Suprapubic skin (tissue), 3 donors: ENCODE measurements around the gene CLMN.

ENCODE experiments used
- CTCF ChIP-seq, 2 donors: fragments of 200-600 bp in 1 of 2; fragments of 450-650 bp in 1 of 2; sonication (generic) in 1 of 2; IDR thresholded peaks; one replicate each; pipeline ENCODE4 v1.5.1; 2016 to 2019; ENCODE audit warnings: antibody characterized with exemption in 2 of 2, mild to moderate bottlenecking in 1 of 2, moderate library complexity in 1 of 2
- POLR2AphosphoS5 ChIP-seq, 3 donors: sonication (generic); formaldehyde crosslinking; IDR thresholded peaks; one replicate each; pipeline ENCODE4 v1.6.1; 2017; ENCODE audit warnings: antibody characterized with exemption in 3 of 3

GRCh38 chr14:95183532-95184412 lies 135.9 kb downstream of the CLMN start:
- TF ChIP-seq CTCF (IDR thresholded peaks at IDR 0.05) (no peak), POLR2AphosphoS5 (IDR thresholded peaks at IDR 0.05) (no peak)
